ENCODE measurements around the gene OTUB1. TPM values are rescaled to one million over a fixed set of nuclear protein-coding genes. Genes with fewer than 3 reads are reported as not detected.

OTUB1 gene
- total RNA-seq, 1 donor from 2014 or later: 57.0 TPM

DNA sequence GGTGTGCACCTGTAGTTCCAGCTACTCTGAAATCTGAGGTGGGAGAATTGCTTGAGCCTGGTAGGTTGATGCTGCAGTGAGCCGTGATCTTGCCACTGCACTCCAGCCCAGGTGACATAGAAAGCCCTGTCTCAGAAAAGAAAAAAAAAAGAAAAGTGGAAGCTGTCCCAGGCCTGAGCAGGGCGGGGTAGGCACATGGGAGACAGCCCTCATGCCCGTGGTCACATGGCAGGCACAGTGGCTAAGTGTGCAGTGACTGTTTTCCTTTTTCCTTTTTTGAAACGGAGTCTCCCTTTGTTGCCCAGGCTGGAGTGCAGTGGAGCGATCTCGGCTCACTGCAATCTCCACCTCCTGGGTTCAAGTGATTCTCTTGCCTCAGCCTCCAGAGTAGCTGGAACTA is 7.8 kb downstream of the OTUB1 start:
- Histone ChIP-seq H3K27me3 (ENCODE audit: low read depth) (no peaks in the 10 kb centered on the region), H3K36me3 (peaks cover 80% of the 10 kb centered on the region), H3K4me1 (peaks cover 17% of the 10 kb centered on the region), H3K27ac (replicated peaks) (no peak overlapping the region), H3K9me3 (replicated peaks) (no peaks in the 10 kb centered on the region), H3K4me3 (no peak overlapping the region)
- intact Hi-C loops (cut with micrococcal nuclease): no loop called here
- DNase-seq: no peak
- no peak for TF ChIP-seq CTCF (IDR thresholded peaks at IDR 0.05; ENCODE audit: borderline replicate concordance)

GRCh38 chr11:63996512-63996911 is 10.3 kb downstream of the OTUB1 start:
- Histone ChIP-seq H3K27me3 (ENCODE audit: low read depth) (no peaks in the 10 kb centered on the region), H3K27ac (replicated peaks) (no peak overlapping the region), H3K9me3 (replicated peaks) (no peaks in the 10 kb centered on the region), H3K36me3 (peaks cover 63% of the 10 kb centered on the region), H3K4me3 (no peak overlapping the region), H3K4me1 (peaks cover 43% of the 10 kb centered on the region)
- TF ChIP-seq CTCF (IDR thresholded peaks at IDR 0.05; ENCODE audit: borderline replicate concordance): no peak
- intact Hi-C loops (cut with micrococcal nuclease): no loop called here
- no peak for DNase-seq

GRCh38 chr11:63997104-63997700 is 11.0 kb downstream of the OTUB1 start:
- Histone ChIP-seq H3K27me3 (ENCODE audit: low read depth) (no peaks in the 10 kb centered on the region), H3K27ac (replicated peaks) (no peak overlapping the region), H3K4me1 (peaks cover 50% of the 10 kb centered on the region), H3K9me3 (replicated peaks) (no peaks in the 10 kb centered on the region), H3K36me3 (peaks cover 56% of the 10 kb centered on the region), H3K4me3 (no peak overlapping the region)
- no peak for TF ChIP-seq CTCF (IDR thresholded peaks at IDR 0.05; ENCODE audit: borderline replicate concordance)
- DNase-seq: no peak
- intact Hi-C loops (cut with micrococcal nuclease): no loop called here

DNA sequence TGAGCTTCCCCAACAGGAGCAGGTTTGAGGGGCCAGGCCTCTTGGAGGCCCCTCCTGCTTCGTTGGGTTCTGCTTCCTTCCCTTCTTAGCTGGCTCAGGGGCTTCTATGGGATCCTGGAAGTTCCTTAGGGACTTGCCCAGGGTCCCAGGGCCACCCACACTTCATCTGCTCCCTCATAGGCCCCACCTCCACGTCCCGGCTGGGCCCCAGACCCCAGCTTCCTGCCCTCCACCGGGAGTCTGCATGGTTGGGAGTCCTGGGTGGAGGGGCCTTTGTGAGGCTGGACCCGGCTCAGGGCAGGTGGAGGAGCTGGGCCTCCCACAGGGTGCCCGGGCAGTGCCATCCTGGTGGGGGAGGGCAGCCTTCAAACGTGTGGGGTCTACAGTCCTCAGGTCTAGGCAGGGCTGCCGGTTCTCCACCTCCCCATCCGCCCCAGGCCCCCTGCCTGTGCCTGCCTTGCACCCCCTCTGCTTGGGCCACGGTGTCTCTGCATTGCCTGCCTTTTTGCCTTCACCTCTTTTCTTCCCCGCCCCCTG is 11.6 kb downstream of the OTUB1 start:
- no peak for DNase-seq
- Histone ChIP-seq H3K9me3 (replicated peaks) (no peaks in the 10 kb centered on the region), H3K4me3 (no peak overlapping the region), H3K4me1 (peaks cover 56% of the 10 kb centered on the region), H3K27me3 (ENCODE audit: low read depth) (no peaks in the 10 kb centered on the region), H3K36me3 (peaks cover 54% of the 10 kb centered on the region), H3K27ac (replicated peaks) (no peak overlapping the region)
- no peak for TF ChIP-seq CTCF (IDR thresholded peaks at IDR 0.05; ENCODE audit: borderline replicate concordance)
- intact Hi-C loops (cut with micrococcal nuclease): no loop called here

DNA sequence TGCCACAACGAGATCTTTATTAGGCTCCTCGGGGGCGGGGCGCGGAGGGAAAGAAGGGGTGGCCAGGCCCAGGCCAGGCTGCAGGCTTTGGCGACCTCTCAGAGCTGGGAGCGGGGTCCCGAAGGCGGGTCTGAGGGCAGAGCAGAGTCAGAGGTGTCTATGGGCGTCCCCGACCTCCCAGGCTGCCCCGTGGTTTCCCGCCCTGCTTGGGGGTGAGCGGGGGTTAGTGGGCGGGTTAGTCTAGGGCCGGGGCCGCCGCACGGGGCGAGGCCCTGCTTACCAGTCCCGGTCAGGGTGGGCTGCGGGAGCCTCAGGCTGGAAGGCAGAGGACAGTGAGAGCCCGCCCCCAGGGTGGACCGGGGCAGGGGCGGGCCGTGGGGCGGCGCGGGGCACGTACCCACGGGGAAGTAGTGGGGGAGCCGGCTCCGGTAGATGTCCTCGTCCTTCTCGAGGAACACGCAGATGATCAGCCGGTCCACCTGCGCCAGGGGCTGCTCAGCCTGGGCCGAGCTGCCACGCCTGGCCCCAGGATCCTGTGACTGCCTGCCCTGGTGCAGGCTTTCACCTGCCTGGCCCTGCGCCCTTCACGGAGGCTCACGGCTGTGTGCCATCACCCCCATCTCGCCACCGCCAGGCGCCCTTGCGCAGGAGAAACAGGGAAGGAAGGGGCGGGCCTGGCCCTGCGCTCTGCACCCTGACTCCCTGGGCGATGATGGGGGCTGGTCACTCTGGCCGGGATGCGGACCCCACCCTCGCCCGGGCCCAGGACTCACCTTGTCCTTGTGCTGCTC is 12.5 kb downstream of the OTUB1 start:
- TF ChIP-seq CTCF (IDR thresholded peaks at IDR 0.05; ENCODE audit: borderline replicate concordance): no peak
- Histone ChIP-seq H3K27me3 (ENCODE audit: low read depth) (no peaks in the 10 kb centered on the region), H3K9me3 (replicated peaks) (no peaks in the 10 kb centered on the region), H3K4me1 (peaks cover 57% of the 10 kb centered on the region), H3K36me3 (peaks cover 47% of the 10 kb centered on the region), H3K27ac (replicated peaks) (no peak overlapping the region), H3K4me3 (peak overlapping the region; percentile 59)
- intact Hi-C loops (cut with micrococcal nuclease): no loop called here
- peak; percentile 38 for DNase-seq
